T follicular helper cell (primary cell): ENCODE results near the gene GCDH.
"Not testable (repeated sequence)": the region's sequence is repeated elsewhere in the genome, so short reads cannot be mapped to it uniquely, and the experiment has no call there.

Source experiments
- DNase-seq: peaks from one replicate; pipeline ENCODE4 v3.0.0-alpha.2; 2020; ENCODE audit warnings: low read depth
- total RNA-seq, 2 experiments: gene quantifications; one replicate each; lab custom pipeline; 2026; lab: John Stamatoyannopoulos, UW

GCDH gene
- 43.4 to 52.4 reads per million in 2 experiments for total RNA-seq

- DNase-seq: peak; percentile 94
These were observed at the start of gene GCDH for GRCh38 chr19:12890787-12891552. Gene GCDH (plus strand): TSS chr19:12891160. CDS start chr19:12891305, 145 bp downstream.

- DNase-seq: no peak
These were observed 48.4 kb upstream of the GCDH start for GRCh38 chr19:12842511-12842910.

DNA sequence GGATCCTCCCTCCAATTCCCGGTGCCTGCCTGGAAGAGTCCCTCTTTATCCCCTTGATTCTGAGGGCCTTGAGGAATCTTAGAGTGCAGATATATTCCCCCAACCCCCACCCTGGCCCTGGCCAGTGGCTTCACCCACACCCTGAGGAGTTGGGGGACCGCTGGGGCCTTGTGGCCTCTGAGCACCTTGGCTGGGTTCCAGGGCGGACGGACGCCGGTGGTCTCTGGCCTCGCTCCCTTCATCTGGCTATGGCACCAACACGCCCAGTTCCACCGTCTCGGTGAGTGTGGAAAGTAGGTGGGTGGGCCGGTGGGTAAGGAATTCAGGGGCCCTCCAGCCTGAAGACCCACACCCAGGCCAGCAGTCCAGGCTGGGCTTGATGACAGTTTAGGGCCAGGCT is 47.6 kb upstream of the GCDH start:
- no peak for DNase-seq

DNA sequence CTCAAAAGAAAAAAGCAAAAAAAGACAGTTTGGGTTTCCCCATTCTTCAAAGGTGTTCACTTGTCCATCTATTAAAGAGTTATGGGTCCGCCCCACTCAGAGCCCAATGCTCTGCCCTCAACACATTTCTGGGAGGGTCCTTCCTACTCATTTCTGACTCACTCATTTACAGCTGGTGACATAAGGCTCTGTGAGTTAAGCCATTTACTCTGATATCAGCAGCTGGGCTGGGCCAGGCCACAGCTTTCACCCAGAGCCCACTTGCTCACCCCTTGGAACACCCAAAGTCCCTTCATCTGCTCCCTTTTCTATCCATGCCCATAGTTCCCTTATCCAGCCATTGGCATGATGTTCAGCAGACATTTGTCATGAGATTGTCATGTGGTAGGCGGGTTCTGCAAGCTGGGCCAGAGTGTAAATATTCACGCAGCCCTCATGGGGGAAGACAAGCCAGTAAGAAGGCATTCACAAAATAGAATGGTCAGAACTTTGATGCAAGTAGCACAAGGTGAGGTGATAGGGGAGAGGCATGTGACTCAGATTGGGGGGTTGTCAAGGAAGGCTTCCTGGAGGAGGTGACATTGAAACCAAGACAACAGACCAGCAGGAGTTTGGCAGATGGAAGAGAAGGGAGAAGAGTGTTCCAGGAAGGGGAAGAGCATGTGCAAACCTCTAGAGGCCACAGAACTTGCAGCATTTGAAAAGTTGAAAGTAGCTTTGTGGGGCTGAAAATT is 46.8 kb upstream of the GCDH start:
- DNase-seq: no peak

- not testable (repeated sequence) for DNase-seq
These were observed 44.3 kb upstream of the GCDH start for GRCh38 chr19:12846613-12847012.

- peak; percentile 59 for DNase-seq
These were observed 43.5 kb upstream of the GCDH start for GRCh38 chr19:12847159-12848139.

DNA sequence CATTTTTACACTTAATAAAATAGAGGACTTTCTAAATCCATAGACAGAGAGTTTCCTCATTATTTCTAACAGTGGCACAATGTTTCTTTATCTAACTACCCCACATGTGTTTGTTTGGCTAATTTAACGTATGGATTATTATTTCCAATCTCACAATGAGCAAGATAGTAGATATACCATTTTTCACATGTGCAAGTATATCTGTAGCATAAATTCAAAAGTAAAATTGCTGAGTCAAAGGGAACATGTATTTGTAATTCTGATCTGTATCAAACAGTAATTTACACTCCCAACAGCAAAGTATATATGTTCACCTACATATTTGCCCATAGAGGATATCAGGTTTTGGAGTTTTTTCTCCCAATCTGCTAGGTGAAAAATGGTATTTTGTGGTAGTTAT is 34.3 kb upstream of the GCDH start:
- DNase-seq: no peak

DNA sequence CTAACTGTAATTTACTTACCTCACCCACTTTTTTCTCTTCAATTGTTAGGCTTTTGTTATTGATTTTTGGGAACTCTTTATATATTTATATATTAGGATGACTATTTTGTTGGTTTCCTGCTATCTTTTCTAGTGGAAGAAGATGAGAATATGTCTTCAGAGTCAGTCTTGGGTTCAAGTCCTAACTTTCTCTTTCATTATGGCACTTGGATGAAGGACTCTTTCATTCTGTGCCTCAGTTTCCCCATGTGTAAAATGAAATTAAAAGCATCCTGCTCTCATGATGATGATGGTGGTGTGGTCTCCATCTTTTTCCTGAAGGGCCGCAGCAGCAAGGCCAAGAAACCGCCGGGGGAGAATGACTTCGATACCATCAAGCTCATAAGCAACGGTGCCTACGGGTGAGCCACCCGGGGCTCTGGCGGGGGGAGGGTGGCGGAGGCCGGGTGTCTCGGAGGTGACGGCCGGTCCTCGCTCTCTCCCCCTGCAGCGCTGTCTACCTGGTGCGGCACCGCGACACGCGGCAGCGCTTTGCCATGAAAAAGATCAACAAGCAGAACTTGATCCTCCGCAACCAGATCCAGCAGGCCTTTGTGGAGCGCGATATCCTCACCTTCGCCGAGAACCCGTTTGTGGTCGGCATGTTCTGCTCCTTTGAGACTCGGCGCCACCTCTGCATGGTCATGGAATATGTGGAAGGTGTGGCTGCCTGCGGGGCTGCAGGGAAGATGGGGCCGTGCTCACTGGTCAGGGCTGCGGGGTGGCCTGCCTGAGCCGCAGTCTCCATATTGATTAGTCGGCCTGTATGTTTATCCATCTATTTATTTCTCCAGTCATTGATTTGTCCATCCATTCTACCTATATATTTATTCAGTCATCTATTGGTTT is 32.7 kb upstream of the GCDH start:
- no peak for DNase-seq

DNA sequence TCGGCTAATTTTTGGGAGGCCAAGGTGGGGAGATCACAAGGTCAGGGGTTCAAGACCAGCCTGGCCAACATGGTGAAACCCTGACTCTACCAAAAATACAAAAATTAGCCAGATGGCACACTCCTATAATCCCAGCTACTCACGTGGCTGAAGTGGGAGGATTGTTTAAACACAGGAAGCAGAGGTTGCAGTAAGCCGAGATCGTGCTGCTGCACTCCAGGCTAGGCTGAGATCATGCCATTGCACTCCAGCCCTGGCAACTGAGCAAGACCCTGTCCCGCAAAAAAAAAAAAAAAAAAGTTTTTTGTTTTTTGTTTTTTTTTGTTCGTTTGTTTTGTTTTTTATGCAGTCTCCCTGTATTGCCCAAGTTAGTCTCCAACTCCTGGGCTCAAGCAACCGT is 31.4 kb upstream of the GCDH start:
- DNase-seq: no peak

DNA sequence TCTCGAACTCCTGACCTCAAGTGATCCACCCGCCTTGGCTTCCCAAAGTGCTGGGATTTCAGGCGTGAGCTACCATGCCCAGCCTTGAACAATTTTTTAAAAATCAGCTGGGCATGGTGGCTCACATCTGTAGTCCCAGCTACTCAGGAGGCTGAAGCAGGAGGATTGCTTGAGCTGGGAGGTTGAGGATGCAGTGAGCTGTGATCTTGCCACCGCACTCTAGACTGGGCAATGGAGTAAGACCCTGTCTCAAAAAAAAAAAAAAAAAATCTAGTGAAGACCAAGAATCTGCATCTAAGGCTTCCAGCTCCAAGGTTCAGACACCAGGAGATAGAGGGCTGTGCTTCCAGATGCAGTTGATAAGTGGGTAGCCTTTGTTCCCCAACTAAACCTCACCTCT is 26.8 kb upstream of the GCDH start:
- no peak for DNase-seq

- no peak for DNase-seq
These were observed 25.9 kb upstream of the GCDH start for GRCh38 chr19:12864721-12865715.

GRCh38 chr19:12865746-12866415 is 25.1 kb upstream of the GCDH start:
- DNase-seq: no peak

- no peak for DNase-seq
These were observed 24.4 kb upstream of the GCDH start for GRCh38 chr19:12866416-12867119.

GRCh38 chr19:12867120-12868099 is 23.6 kb upstream of the GCDH start:
- DNase-seq: peak; percentile 30

GRCh38 chr19:12868540-12869112 is 22.3 kb upstream of the GCDH start:
- no peak for DNase-seq

DNA sequence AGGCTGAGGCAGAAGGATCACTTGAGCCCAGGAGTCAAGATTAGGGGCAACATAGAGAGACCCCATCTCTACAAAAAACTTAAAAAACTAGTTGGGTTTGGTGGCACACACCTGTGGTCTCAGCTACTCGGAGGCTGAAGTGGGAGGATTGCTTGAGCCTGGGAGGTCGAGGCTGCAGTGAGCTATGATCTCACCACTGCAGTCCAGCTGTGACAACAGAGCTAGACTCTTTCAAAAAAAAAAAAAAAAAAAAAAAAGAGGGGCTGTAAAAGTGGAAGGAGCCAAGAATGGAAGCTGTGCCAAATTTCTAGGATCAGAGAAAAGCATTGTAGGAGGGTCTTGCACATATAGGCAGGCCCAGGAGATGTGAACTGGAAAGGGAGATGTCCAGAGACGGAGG is 19.3 kb upstream of the GCDH start:
- no peak for DNase-seq

DNA sequence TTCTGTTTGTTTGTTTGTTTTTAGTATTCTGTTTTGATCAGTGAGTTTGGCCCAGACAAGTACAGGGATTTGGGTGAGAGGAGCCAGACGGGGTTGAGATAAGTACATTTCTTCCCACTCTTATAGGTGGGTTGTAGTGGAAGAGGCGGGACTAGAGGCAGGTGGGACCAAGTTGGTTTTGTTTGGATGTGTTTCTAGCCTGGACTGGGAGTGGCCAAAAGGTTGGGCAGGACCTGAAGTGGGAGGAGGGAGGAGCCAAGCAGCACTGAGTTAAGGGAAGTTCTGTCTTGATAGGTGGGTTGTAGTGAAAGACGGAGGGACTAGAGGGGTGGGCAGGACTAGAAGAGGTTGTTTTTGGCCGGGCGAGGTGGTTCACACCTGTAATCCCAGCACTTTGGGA is 18.7 kb upstream of the GCDH start:
- no peak for DNase-seq
